Pancreas (tissue), 10 donors: ENCODE results near the gene KIAA1755. TPM values are rescaled to one million over a fixed set of nuclear protein-coding genes. Genes with fewer than 3 reads are reported as not detected.

ENCODE experiments used
- ATAC-seq, 4 donors: fragments of 200-7000 bp; cut with Tn5 transposase; one replicate each; pipeline versions ENCODE4 v1.8.0 to v1.9.1; 2020; ENCODE audit warnings: mild to moderate bottlenecking in 4 of 4, moderate library complexity in 4 of 4
- DNase-seq, 6 donors: peaks; one replicate each; pipeline ENCODE4 v3.0.0-alpha.2; 2020
- FAIRE-seq: peaks from 2 replicates; lab custom pipeline; 2012; peaks lifted over from hg19 to GRCh38; lab: Jason Lieb, UNC
- H3K27ac ChIP-seq, 4 donors: fragments of 200-600 bp; sonication (generic); 1 replicate in 3 of 4; 2 replicates in 1 of 4; pipeline versions ENCODE4 v1.5.0 to v1.8.0; 2020
- H3K27me3 ChIP-seq, 4 donors: fragments of 200-600 bp; one replicate each; pipeline ENCODE4 v1.8.0; 2021
- H3K36me3 ChIP-seq, 3 donors: fragments of 200-600 bp; sonication (generic) in 1 of 3; one replicate each; pipeline versions ENCODE4 v1.5.0 to v1.8.0; 2020 to 2021
- H3K4me1 ChIP-seq, 3 donors: fragments of 200-600 bp; one replicate each; pipeline ENCODE4 v1.8.0; 2021
- H3K4me3 ChIP-seq, 4 donors: fragments of 200-600 bp; sonication (generic) in 2 of 4; one replicate each; pipeline versions ENCODE4 v1.5.0 to v1.8.0; 2020 to 2021
- H3K9me3 ChIP-seq, 4 donors: fragments of 200-600 bp; one replicate each; pipeline ENCODE4 v1.8.0; 2021
- CTCF ChIP-seq, 4 donors: fragments of 200-600 bp; sonication (generic) in 3 of 4; IDR thresholded peaks; one replicate each; pipeline versions ENCODE4 v1.5.0 to v1.8.0; 2021; ENCODE audit warnings: antibody characterized with exemption in 4 of 4
- WGBS, 2 donors: extraction: QIAGEN DNeasy Blood & Tissue Kit; methylation state at CpG; one replicate each; pipeline ENCODE4 v1.1.7; 2013; 5-methylcytosine and 5-hydroxymethylcytosine counted together
- intact Hi-C, 3 donors: fragments of 100-400 bp; cut with DNase I; formaldehyde crosslinking; loops; one replicate each; pipeline versions ENCODE4 v1.11.1 to v1.14.2; 2022
- polyA plus RNA-seq, 2 donors: library from polyadenylated mRNA; stranded (reverse); fragments of 200-250 nt; gene quantifications; one replicate each; pipeline ENCODE4 v1.2.3, GENCODE V29; 2013
- total RNA-seq, 6 donors: library from RNA; stranded (reverse); fragmentation: NEBNext Ultra II Directional in 4 of 6; extraction: Animal tissue kit (Norgen Biotek cat#: 25700) in 4 of 6; gene quantifications; one replicate each; pipeline versions ENCODE4 v1.2.1 to v1.2.4, GENCODE V29; 2021 to 2023
- donor health status: healthy with polysubstance abuse.
- donor health status: DM: no; HTN: no; CAD: no; lungs with moderate emphysema.
- donor health status: DM: no; HTN: no; CAD: no.
- donor health status: control.
- donor health status: control.
- donor health status: Bipolar disorder and iron deficiency.
- donor health status: DM: yes; HTN: yes; CAD: no.
- donor health status: DM: no; HTN: no; CAD: no.
- donor health status: DM: no; HTN: no; CAD: no.
- donor health status: DM: yes; HTN: yes; CAD: no.

The KIAA1755 gene
- total and polyA plus RNA-seq, 8 donors, result 0.24 to 2.5 (median 0.96) TPM

- H3K27ac ChIP-seq, result no peak overlapping the region
- ATAC-seq, result no peak
- TF ChIP-seq CTCF (IDR thresholded peaks at IDR 0.05), result no peak
- WGBS, 2 donors, result 48% methylated on average over 8 of the region's 8 CpGs
- FAIRE-seq, result no peak
- H3K4me3 ChIP-seq, result no peak overlapping the region
- H3K9me3 ChIP-seq, result no peaks in the 10 kb centered on the region
- no peak for DNase-seq
- no peaks in the 10 kb centered on the region for H3K4me1 ChIP-seq
- H3K27me3 ChIP-seq, result no peaks in the 10 kb centered on the region
- intact Hi-C loops, result no loop called here
- H3K36me3 ChIP-seq, result no peaks in the 10 kb centered on the region
Observed at GRCh38 chr20:38184101-38184500, 76.4 kb downstream of the KIAA1755 start.

GRCh38 chr20:38181971-38182370 is 78.6 kb downstream of the KIAA1755 start:
- Histone ChIP-seq H3K4me1 (no peaks in the 10 kb centered on the region), H3K4me3 (no peak overlapping the region), H3K27ac (no peak overlapping the region), H3K9me3 (no peaks in the 10 kb centered on the region), H3K36me3 (no peaks in the 10 kb centered on the region), H3K27me3 (no peaks in the 10 kb centered on the region)
- FAIRE-seq, result no peak
- no peak for TF ChIP-seq CTCF (IDR thresholded peaks at IDR 0.05)
- DNase-seq, result no peak
- intact Hi-C loops, result no loop called here
- no peak for ATAC-seq
- WGBS, 2 donors, result 96% methylated on average over 3 of the region's 3 CpGs

- DNase-seq (no peak), ATAC-seq (no peak), FAIRE-seq (no peak)
- intact Hi-C loops, result no loop called here
- no peak overlapping the region for H3K27ac ChIP-seq
- no peaks in the 10 kb centered on the region for H3K4me1 ChIP-seq
- H3K9me3 ChIP-seq, result no peaks in the 10 kb centered on the region
- no peaks in the 10 kb centered on the region for H3K27me3 ChIP-seq
- 76 to 85% methylated on average over 7 of the region's 7 CpGs for WGBS, 2 donors
- no peaks in the 10 kb centered on the region for H3K36me3 ChIP-seq
- no peak for TF ChIP-seq CTCF (IDR thresholded peaks at IDR 0.05)
- no peak overlapping the region for H3K4me3 ChIP-seq
Observed at GRCh38 chr20:38181207-38181801, 79.2 kb downstream of the KIAA1755 start.

- no peaks in the 10 kb centered on the region for H3K27me3 ChIP-seq
- intact Hi-C loops, result no loop called here
- no peaks in the 10 kb centered on the region for H3K9me3 ChIP-seq
- no peak overlapping the region for H3K4me3 ChIP-seq
- H3K4me1 ChIP-seq, result no peaks in the 10 kb centered on the region
- DNase-seq (no peak), ATAC-seq (no peak), FAIRE-seq (no peak)
- no peaks in the 10 kb centered on the region for H3K36me3 ChIP-seq
- no peak overlapping the region for H3K27ac ChIP-seq
- TF ChIP-seq CTCF (IDR thresholded peaks at IDR 0.05), result no peak
- 62 to 63% methylated on average over 5 of the region's 5 CpGs for WGBS, 2 donors
Observed at GRCh38 chr20:38180781-38181180, 79.8 kb downstream of the KIAA1755 start.

- no peak overlapping the region for H3K4me3 ChIP-seq
- H3K27ac ChIP-seq, result no peak overlapping the region
- DNase-seq, result no peak
- intact Hi-C loops, result no loop called here
- H3K36me3 ChIP-seq, result no peaks in the 10 kb centered on the region
- no peaks in the 10 kb centered on the region for H3K4me1 ChIP-seq
- no peak for FAIRE-seq
- TF ChIP-seq CTCF (IDR thresholded peaks at IDR 0.05), result no peak
- WGBS, 2 donors, result 54% methylated on average over 6 of the region's 6 CpGs
- H3K27me3 ChIP-seq, result no peaks in the 10 kb centered on the region
- ATAC-seq, result no peak
- no peaks in the 10 kb centered on the region for H3K9me3 ChIP-seq
Observed at GRCh38 chr20:38179846-38180245, 80.7 kb downstream of the KIAA1755 start.
